K562 (cell line): ENCODE data around the gene CHRM4.

ENCODE experiments used
- CBFB ChIP-seq: sonication (generic); formaldehyde crosslinking; IDR thresholded peaks from 2 replicates; pipeline ENCODE4 v1.4.0; 2020; ENCODE audit warnings: mild to moderate bottlenecking, missing genetic modification reagents
- CHAMP1 ChIP-seq: fragments of 450-650 bp; IDR thresholded peaks from 2 replicates; pipeline ENCODE4 v1.6.1; 2016; ENCODE audit warnings: mild to moderate bottlenecking
- CTCF ChIP-seq, 3 experiments: IDR thresholded peaks in 2 of 3; conservative IDR thresholded peaks in 1 of 3; 2 replicates each; pipeline ENCODE4 v1.5.1; 2011 to 2012; ENCODE audit warnings: low read length in 3 of 3, mild to moderate bottlenecking in 3 of 3, control low read depth in 2 of 3, improper control_type of control experiment in 1 of 3, inconsistent platforms in 1 of 3, low read depth in 1 of 3, mixed read lengths in 1 of 3, moderate library complexity in 1 of 3; ENCODE audit not compliant: insufficient read depth in 2 of 3
- GABPA ChIP-seq: fragments of 200-800 bp; sonication (Bioruptor generic); conservative IDR thresholded peaks from 2 replicates; pipeline ENCODE4 v1.6.1; 2016; ENCODE audit warnings: low read depth, missing genetic modification characterization, missing compliant biosample characterization
- KAT7 ChIP-seq: sonication (generic); formaldehyde crosslinking; IDR thresholded peaks from 2 replicates; pipeline ENCODE4 v1.8.0; 2022; ENCODE audit warnings: missing genetic modification reagents, mild to moderate bottlenecking, borderline replicate concordance
- NR2C2 ChIP-seq, 2 experiments: fragments of 200-800 bp in 1 of 2; sonication (Bioruptor generic) in 1 of 2; sonication (generic) in 1 of 2; formaldehyde crosslinking in 1 of 2; IDR thresholded peaks; 2 replicates each; pipeline versions ENCODE4 v1.6.1 to v1.8.0; 2016 to 2022; ENCODE audit warnings: mild to moderate bottlenecking in 1 of 2, missing compliant biosample characterization in 1 of 2, missing genetic modification characterization in 1 of 2, missing genetic modification reagents in 1 of 2
- NR3C1 ChIP-seq: sonication (generic); formaldehyde crosslinking; IDR thresholded peaks from 2 replicates; pipeline ENCODE4 v1.8.1; 2022; ENCODE audit warnings: missing genetic modification reagents
- SMARCA5 ChIP-seq: fragments of 450-650 bp; IDR thresholded peaks from 2 replicates; pipeline ENCODE4 v1.6.1; 2016
- USF2 ChIP-seq: sonication (generic); formaldehyde crosslinking; IDR thresholded peaks from 2 replicates; pipeline ENCODE4 v1.5.0; 2020; ENCODE audit warnings: missing genetic modification reagents

- TF ChIP-seq KAT7 (CRISPR knock-in tag) (no peak), CTCF (IDR thresholded peaks at IDR 0.05 in 2 of 3, conservative IDR thresholded peaks at IDR 0.05 in 1 of 3; ENCODE audit: insufficient read depth in 2 of 3, low read depth in 1 of 3, low read length in 3 of 3) (no peak), USF2 (CRISPR knock-in tag) (no peak), CHAMP1 (no peak), NR3C1 (CRISPR knock-in tag) (no peak), NR2C2 (CRISPR knock-in tag; IDR thresholded peaks at IDR 0.05) (no peak), NR2C2 (tag; IDR thresholded peaks at IDR 0.05) (no peak), SMARCA5 (no peak), GABPA (no peak), CBFB (CRISPR knock-in tag) (no peak)
Observed at GRCh38 chr11:46366661-46367161, 24.9 kb downstream of the CHRM4 start.
